ENCODE measurements around the gene CAMK2G. TPM values are rescaled to one million over a fixed set of nuclear protein-coding genes. Genes with fewer than 3 reads are reported as not detected.

The CAMK2G gene
- total RNA-seq, 6 experiments from 2014 or later, result 8.3 to 10.7 (median 9.4) TPM

DNA sequence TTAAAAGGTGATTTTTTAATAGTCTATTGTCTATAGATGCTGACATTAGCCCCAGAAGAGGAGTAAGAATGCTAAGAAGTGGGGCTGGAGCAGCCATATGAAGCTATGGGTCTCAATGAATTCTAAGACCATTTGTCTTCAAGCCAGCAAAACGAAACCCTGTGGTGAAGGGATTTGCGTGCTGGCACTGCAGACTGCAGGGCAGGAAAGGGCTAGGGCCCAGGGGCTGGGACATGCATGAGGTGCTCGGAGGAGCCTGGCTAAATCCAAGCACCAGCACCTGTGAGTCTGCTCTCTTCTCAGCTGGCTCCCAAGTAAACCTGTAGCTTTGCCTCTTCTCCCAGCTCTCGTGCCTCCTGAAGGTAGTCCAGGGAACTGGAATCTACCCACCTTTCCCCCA is 61.7 kb downstream of the CAMK2G start:
- no peak for ATAC-seq
- TF ChIP-seq POLR2A (IDR thresholded peaks at IDR 0.05) (no peak), CTCF (IDR thresholded peaks at IDR 0.05) (no peak)
- intact Hi-C loops (cut with DNase I), result no loop called here
- Histone ChIP-seq H3K4me3 (no peak overlapping the region), H3K9me3 (no peaks in the 10 kb centered on the region), H3K4me1 (peaks cover 0 to 34% (median 6%) of the 10 kb centered on the region in 4 donors), H3K27ac (no peak overlapping the region), H3K36me3 (peaks cover 0 to 8% (median 0%) of the 10 kb centered on the region in 4 donors), H3K27me3 (no peaks in the 10 kb centered on the region)
- DNase-seq, result peak in 1 of 3 donors; percentile 25
- WGBS (ENCODE audit: insufficient coverage, low coverage, low lambda C conversion rate, missing lambda C conversion rate), result 97% methylated on average over 4 of the region's 4 CpGs

- Histone ChIP-seq H3K27ac (peak overlapping the region; percentile 86 to 88 (median 88)), H3K4me3 (peak overlapping the region; percentile 89 to 96 (median 95)), H3K4me1 (peaks cover 0 to 23% (median 0%) of the 10 kb centered on the region in 4 donors), H3K36me3 (peaks cover 0 to 18% (median 7%) of the 10 kb centered on the region in 4 donors), H3K27me3 (no peaks in the 10 kb centered on the region), H3K9me3 (no peaks in the 10 kb centered on the region)
- DNase-seq, result peak in 2 of 3 donors; percentile 61 to 73
- peak; percentile 2 to 24 (median 7) for ATAC-seq
- 0% methylated on average over 7 of the region's 63 CpGs for WGBS (ENCODE audit: insufficient coverage, low coverage, low lambda C conversion rate, missing lambda C conversion rate)
- TF ChIP-seq CTCF (IDR thresholded peaks at IDR 0.05), result no peak
- intact Hi-C loops (cut with DNase I), result no loop called here
Observed at GRCh38 chr10:73810735-73811465, 63.5 kb downstream of the CAMK2G start.

DNA sequence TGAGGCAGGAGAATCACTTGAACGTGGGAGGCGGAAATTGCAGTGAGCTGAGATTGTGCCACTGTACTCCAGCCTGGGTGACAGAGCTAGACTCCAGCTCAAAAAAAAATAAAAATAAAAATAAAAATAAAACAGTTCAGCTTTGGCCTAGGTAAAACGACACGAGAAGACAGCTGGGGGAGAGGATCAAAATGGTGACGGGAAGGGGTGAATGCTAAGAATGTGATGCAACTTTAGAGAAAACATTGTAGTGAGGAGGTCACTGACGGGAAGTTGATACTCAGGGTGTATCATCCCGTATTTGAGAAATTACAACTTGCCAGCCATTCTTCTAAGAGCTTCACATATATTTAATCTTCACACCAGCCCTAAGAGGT is 64.0 kb downstream of the CAMK2G start:
- H3K4me3 ChIP-seq, result peak overlapping the region; percentile 89 to 96 (median 95)
- H3K27me3 ChIP-seq, result no peaks in the 10 kb centered on the region
- H3K4me1 ChIP-seq, result peaks cover 0 to 23% (median 0%) of the 10 kb centered on the region in 4 donors
- WGBS (ENCODE audit: insufficient coverage, low coverage, low lambda C conversion rate, missing lambda C conversion rate), result 68% methylated on average over 7 of the region's 7 CpGs
- ATAC-seq (no peak), DNase-seq (no peak)
- intact Hi-C loops (cut with DNase I), result no loop called here
- H3K36me3 ChIP-seq, result peaks cover 0 to 24% (median 9%) of the 10 kb centered on the region in 4 donors
- no peaks in the 10 kb centered on the region for H3K9me3 ChIP-seq
- TF ChIP-seq CTCF (IDR thresholded peaks at IDR 0.05), result no peak
- no peak for TF ChIP-seq POLR2A (IDR thresholded peaks at IDR 0.05)
- H3K27ac ChIP-seq, result peak overlapping the region in 1 of 3 donors; percentile 86

DNA sequence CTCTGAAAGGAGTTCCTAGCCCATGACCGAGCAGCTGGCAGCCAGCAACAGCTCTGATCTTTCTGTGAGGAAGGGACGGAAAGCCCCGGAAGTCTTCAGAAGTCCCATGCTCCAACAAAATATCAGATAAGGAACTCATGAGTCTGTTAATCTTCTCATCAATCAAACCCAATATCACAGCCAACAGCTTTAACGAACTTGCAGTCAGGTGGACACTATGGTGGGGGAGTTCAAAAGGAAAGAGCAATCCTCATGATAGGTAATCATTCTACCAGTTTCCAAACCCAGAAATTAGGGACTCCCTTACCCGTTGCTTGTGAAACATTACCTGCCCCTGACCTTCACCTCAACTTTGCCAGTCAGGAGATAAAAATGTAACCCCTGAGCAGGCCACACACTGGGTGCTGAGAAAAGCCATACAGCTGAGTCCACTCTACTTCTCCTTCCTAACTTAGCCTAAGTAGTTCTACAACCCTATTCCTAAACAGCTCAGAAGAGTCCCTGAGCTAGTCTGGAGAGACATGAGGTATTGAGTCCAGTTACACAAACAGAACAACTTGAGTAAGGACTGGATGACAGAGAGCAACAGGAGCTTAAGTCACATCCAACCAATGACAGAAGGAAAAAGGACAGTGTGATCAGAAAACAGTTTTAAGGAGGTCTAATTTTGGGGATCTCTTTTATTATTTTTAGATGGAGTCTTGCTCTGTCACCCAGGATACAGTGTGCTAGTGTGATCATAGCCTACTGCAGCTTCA is 65.1 kb downstream of the CAMK2G start:
- Histone ChIP-seq H3K36me3 (peaks cover 0 to 28% (median 11%) of the 10 kb centered on the region in 4 donors), H3K4me3 (no peak overlapping the region), H3K4me1 (peaks cover 0 to 23% (median 0%) of the 10 kb centered on the region in 4 donors), H3K27me3 (no peaks in the 10 kb centered on the region), H3K27ac (no peak overlapping the region), H3K9me3 (no peaks in the 10 kb centered on the region)
- DNase-seq (no peak), ATAC-seq (no peak)
- TF ChIP-seq CTCF (IDR thresholded peaks at IDR 0.05) (no peak), POLR2A (IDR thresholded peaks at IDR 0.05) (no peak)
- 42% methylated on average over 3 of the region's 5 CpGs for WGBS (ENCODE audit: insufficient coverage, low coverage, low lambda C conversion rate, missing lambda C conversion rate)
- intact Hi-C loops (cut with DNase I), result no loop called here

Data from right lobe of liver (tissue), 6 donors.